ENCODE data around the gene LDLRAP1.
"Not testable (repeated sequence)": the region's sequence is repeated elsewhere in the genome, so short reads cannot be mapped to it uniquely, and the experiment has no call there.

The LDLRAP1 gene

GRCh38 chr1:25590096-25590824 lies 46.9 kb downstream of the LDLRAP1 start:
- H2AFZ ChIP-seq (ENCODE audit: low read length) = no peak overlapping the region
- no peaks in the 10 kb centered on the region for H4K20me1 ChIP-seq (ENCODE audit: insufficient read depth, low read length)
- no peak overlapping the region for H3K4me3 ChIP-seq (ENCODE audit: low read depth, low read length, poor library complexity, severe bottlenecking)
- no peak overlapping the region for H3K27ac ChIP-seq (ENCODE audit: low read depth, low read length, poor library complexity, severe bottlenecking)
- no peaks in the 10 kb centered on the region for H3K9me3 ChIP-seq (ENCODE audit: low read length)
- no peaks in the 10 kb centered on the region for H3F3A ChIP-seq (ENCODE audit: insufficient read depth, low read length)
- H3K36me3 ChIP-seq (ENCODE audit: insufficient read depth, low read length) = no peaks in the 10 kb centered on the region
- no peak for TF ChIP-seq CTCF (IDR thresholded peaks at IDR 0.05; ENCODE audit: low read length)
- no peak for TF ChIP-seq EZH2 (IDR thresholded peaks at IDR 0.05; ENCODE audit: borderline replicate concordance, low read length)
- H3K9ac ChIP-seq (ENCODE audit: low read length) = no peak overlapping the region
- no peaks in the 10 kb centered on the region for H3K79me2 ChIP-seq (ENCODE audit: insufficient read depth, low read length)
- H3K4me1 ChIP-seq (ENCODE audit: insufficient read depth, low read length, severe bottlenecking) = peaks cover 5% of the 10 kb centered on the region
- peaks cover 4% of the 10 kb centered on the region; the same call in 1 of the 2 replicates for H3K27me3 ChIP-seq (ENCODE audit: insufficient read depth, low read length)
- H3K9me2 ChIP-seq (ENCODE audit: low read depth, low read length) = no peaks in the 10 kb centered on the region
- no peak overlapping the region for H3K4me2 ChIP-seq (ENCODE audit: low read length)

GRCh38 chr1:25593861-25594260 lies 50.5 kb downstream of the LDLRAP1 start:
- Histone ChIP-seq H2AFZ (ENCODE audit: low read length) (no peak overlapping the region), H3K4me1 (ENCODE audit: insufficient read depth, low read length, severe bottlenecking) (no peaks in the 10 kb centered on the region), H3K9ac (ENCODE audit: low read length) (no peak overlapping the region), H3K27me3 (ENCODE audit: insufficient read depth, low read length) (peaks cover 7% of the 10 kb centered on the region), H3K9me2 (ENCODE audit: low read depth, low read length) (no peaks in the 10 kb centered on the region), H4K20me1 (ENCODE audit: insufficient read depth, low read length) (no peaks in the 10 kb centered on the region), H3K27ac (ENCODE audit: low read depth, low read length, poor library complexity, severe bottlenecking) (no peak overlapping the region), H3K79me2 (ENCODE audit: insufficient read depth, low read length) (no peaks in the 10 kb centered on the region), H3K9me3 (ENCODE audit: low read length) (no peaks in the 10 kb centered on the region), H3K4me3 (ENCODE audit: low read depth, low read length, poor library complexity, severe bottlenecking) (no peak overlapping the region), H3F3A (ENCODE audit: insufficient read depth, low read length) (no peaks in the 10 kb centered on the region), H3K36me3 (ENCODE audit: insufficient read depth, low read length) (no peaks in the 10 kb centered on the region; the same call in 1 of the 2 replicates), H3K4me2 (ENCODE audit: low read length) (no peak overlapping the region)
- no peak for TF ChIP-seq CTCF (IDR thresholded peaks at IDR 0.05; ENCODE audit: low read length)
- no peak for TF ChIP-seq EZH2 (IDR thresholded peaks at IDR 0.05; ENCODE audit: borderline replicate concordance, low read length)

GRCh38 chr1:25594971-25595370 lies 51.6 kb downstream of the LDLRAP1 start:
- Histone ChIP-seq H3K9ac (ENCODE audit: low read length) (no peak overlapping the region), H2AFZ (ENCODE audit: low read length) (no peak overlapping the region), H3K9me3 (ENCODE audit: low read length) (no peaks in the 10 kb centered on the region), H3K4me1 (ENCODE audit: insufficient read depth, low read length, severe bottlenecking) (no peaks in the 10 kb centered on the region), H3K27me3 (ENCODE audit: insufficient read depth, low read length) (peaks cover 7% of the 10 kb centered on the region), H3K27ac (ENCODE audit: low read depth, low read length, poor library complexity, severe bottlenecking) (no peak overlapping the region), H4K20me1 (ENCODE audit: insufficient read depth, low read length) (no peaks in the 10 kb centered on the region), H3F3A (ENCODE audit: insufficient read depth, low read length) (no peaks in the 10 kb centered on the region), H3K9me2 (ENCODE audit: low read depth, low read length) (no peaks in the 10 kb centered on the region), H3K36me3 (ENCODE audit: insufficient read depth, low read length) (no peaks in the 10 kb centered on the region; the same call in 1 of the 2 replicates), H3K4me3 (ENCODE audit: low read depth, low read length, poor library complexity, severe bottlenecking) (no peak overlapping the region), H3K4me2 (ENCODE audit: low read length) (no peak overlapping the region), H3K79me2 (ENCODE audit: insufficient read depth, low read length) (no peaks in the 10 kb centered on the region)
- TF ChIP-seq EZH2 (IDR thresholded peaks at IDR 0.05; ENCODE audit: borderline replicate concordance, low read length) (no peak), CTCF (IDR thresholded peaks at IDR 0.05; ENCODE audit: low read length) (no peak)

GRCh38 chr1:25596641-25597040 lies 53.2 kb downstream of the LDLRAP1 start:
- H3K4me3 ChIP-seq (ENCODE audit: low read depth, low read length, poor library complexity, severe bottlenecking); H3K27me3 ChIP-seq (ENCODE audit: insufficient read depth, low read length): not testable (repeated sequence)

More at GRCh38 chr1:25596641-25597040, 53.2 kb downstream of the LDLRAP1 start:
- not testable (repeated sequence) for H3K9me2 ChIP-seq (ENCODE audit: low read depth, low read length); H3K27ac ChIP-seq (ENCODE audit: low read depth, low read length, poor library complexity, severe bottlenecking); H2AFZ ChIP-seq (ENCODE audit: low read length); H3K4me2 ChIP-seq (ENCODE audit: low read length); H3K9me3 ChIP-seq (ENCODE audit: low read length); H3K36me3 ChIP-seq (ENCODE audit: insufficient read depth, low read length); H4K20me1 ChIP-seq (ENCODE audit: insufficient read depth, low read length); H3F3A ChIP-seq (ENCODE audit: insufficient read depth, low read length); H3K9ac ChIP-seq (ENCODE audit: low read length); H3K4me1 ChIP-seq (ENCODE audit: insufficient read depth, low read length, severe bottlenecking); H3K79me2 ChIP-seq (ENCODE audit: insufficient read depth, low read length)
